ENCODE data around the gene BCS1L.

- TF ChIP-seq CTCF (IDR thresholded peaks at IDR 0.05; ENCODE audit: low read length) (no peak), EZH2phosphoT487 (IDR thresholded peaks at IDR 0.05; ENCODE audit: low read length) (no peak), EZH2 (optimal IDR thresholded peaks at IDR 0.05; ENCODE audit: low read depth, low read length) (no peak)
Measured at GRCh38 chr2:218663901-218664300, 4.4 kb downstream of the BCS1L start.
